GM21737 (cell line): ENCODE results near the gene PERM1.
"Not testable (repeated sequence)": the region's sequence is repeated elsewhere in the genome, so short reads cannot be mapped to it uniquely, and the experiment has no call there.

Experiments used
- ATAC-seq: cut with Tn5 transposase; IDR thresholded peaks from one replicate; pipeline ENCODE4 v1.9.1; 2021; ENCODE audit warnings: mild to moderate bottlenecking, moderate library complexity; ENCODE audit not compliant: unreplicated experiment

The PERM1 gene

DNA sequence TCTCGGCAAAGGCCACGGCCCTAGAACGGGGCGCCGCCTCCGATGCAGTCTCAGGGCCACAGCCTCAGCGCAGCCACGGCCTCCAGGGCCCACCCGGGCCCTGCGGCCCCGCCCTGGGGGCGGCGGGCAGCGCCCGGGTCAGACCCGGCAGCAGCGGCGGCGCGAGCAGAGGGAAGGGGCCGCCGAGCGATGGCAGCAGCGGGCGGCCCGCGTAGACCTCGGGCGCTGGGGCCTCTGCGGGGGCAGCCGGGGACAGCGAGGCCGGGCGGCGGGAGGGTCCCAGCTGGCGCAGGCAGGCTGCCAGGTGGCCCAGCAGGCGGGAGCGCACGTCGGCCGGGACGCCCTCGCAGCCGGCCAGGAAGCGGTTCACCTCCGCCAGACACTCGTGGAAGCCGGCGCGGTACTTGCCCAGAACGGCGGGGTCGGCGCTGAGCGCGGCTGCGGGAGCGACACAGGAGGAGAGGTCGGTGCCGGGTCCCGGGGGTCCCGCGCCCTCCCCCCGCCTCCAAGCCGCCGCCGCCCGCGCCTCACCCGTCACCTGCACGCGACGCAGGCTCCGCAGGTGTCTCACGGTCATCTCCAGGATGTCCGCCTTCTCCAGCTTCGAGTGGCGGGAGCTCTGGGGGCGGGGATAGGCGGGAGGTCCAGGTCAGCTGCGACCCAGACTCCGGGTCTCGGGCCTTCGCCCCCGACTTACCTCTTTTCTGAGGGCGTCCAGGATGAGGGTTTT lies 17.3 kb upstream of the PERM1 start:
- no peak for ATAC-seq

DNA sequence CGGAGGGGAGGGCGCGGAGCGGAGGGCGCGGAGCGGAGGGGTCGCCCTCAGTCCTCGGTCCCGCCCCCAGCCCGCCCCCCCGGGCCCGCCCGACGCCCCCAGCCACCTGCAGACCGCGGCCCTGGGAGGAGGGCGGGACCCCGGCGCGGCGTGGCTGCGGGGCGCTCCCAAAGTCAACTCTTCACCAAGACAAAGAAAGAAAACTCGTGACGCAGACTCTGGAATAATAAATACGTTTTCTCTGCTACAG lies 16.8 kb upstream of the PERM1 start:
- ATAC-seq = no peak

DNA sequence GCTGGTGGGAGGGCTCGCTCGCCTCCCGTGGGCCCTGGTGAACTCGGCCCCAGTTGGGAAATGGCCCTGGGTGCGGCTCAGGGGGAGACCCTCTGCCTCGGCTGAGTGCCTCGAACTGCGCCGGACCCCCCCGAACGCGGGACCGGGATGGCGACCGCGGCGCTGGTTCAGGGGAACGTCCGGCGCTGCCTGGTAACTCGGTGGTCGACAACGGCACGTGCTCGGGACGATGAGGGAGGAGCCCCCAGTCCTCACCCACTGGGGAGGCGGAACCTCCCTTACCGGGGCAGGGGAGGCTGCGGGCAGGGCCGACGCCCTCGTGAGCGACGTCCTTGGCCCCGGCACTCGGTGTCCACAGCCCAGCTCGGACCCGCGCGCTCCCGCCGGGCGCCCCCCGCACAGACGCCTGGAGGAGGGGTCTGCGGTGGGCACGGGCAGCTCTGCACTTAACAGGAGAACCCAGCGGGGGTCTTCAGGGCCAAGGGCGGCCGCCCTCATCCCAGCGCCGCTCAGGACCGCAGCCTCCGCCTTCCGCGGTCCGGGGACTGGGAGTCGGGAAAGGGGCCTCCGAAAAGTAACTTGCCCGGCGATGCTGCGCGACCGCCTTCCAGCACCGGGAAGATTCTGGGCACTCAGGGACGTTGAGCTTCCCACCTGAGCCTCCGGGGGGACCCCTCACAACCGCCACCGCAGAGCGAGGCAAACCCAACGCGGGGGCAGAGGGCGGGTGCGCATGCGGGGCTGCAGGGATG lies 16.3 kb upstream of the PERM1 start:
- no peak for ATAC-seq

DNA sequence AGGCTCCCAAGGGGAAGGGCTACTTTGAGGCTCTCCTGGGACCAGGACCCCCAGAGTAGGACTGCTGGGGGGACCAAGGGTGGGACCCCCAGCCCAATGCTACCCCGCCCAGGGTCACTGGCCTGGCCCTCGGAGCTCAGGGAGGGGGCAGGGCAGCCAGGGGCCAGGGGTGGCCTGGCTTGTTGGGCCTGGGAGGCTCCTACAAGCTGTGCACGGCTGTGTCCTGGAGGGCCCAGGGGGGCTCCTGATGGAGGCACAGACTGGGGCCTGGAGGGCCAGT lies 15.8 kb upstream of the PERM1 start:
- no peak for ATAC-seq

DNA sequence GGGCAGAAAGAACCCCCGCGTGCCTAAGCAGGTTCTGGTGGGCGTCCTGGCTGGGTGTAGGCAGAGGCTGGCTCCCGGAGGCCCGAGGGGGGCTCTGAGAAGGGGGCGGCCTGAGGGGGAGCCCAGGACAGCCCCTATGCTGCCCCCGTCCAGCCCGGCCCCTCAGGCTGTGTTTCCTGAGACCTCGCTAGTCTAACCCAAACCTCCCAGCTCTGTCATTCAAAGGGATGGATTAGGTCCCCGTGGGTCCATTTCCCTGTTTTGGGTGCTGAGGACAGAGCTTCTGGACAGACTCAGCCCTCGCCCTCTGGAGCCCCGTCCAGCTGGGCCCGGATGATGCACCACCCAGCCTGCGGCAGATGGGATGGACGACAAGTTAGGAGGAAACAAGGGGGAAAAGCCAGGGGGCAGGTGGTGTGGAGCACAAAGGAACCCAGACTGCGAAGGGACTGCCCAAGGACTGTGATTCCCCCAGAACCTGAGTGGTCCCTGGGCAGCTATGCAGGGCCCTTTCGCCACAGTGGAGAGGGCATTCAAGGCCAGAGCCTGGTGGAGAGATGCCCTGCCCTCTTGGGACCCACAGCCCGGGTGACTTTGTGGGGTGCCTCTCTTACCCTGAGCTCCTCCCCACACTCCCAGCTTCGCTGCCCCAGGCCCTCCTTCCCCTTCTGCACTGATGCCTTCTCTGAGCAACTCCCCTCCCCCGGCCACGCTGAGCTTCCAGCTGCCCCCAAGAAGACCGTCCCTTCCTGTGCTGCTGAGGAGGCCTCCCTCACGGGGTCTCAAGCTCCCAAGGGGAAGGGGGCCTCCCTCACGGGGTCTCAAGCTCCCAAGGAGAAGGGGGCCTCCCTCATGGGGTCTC lies 15.2 kb upstream of the PERM1 start:
- no peak for ATAC-seq

DNA sequence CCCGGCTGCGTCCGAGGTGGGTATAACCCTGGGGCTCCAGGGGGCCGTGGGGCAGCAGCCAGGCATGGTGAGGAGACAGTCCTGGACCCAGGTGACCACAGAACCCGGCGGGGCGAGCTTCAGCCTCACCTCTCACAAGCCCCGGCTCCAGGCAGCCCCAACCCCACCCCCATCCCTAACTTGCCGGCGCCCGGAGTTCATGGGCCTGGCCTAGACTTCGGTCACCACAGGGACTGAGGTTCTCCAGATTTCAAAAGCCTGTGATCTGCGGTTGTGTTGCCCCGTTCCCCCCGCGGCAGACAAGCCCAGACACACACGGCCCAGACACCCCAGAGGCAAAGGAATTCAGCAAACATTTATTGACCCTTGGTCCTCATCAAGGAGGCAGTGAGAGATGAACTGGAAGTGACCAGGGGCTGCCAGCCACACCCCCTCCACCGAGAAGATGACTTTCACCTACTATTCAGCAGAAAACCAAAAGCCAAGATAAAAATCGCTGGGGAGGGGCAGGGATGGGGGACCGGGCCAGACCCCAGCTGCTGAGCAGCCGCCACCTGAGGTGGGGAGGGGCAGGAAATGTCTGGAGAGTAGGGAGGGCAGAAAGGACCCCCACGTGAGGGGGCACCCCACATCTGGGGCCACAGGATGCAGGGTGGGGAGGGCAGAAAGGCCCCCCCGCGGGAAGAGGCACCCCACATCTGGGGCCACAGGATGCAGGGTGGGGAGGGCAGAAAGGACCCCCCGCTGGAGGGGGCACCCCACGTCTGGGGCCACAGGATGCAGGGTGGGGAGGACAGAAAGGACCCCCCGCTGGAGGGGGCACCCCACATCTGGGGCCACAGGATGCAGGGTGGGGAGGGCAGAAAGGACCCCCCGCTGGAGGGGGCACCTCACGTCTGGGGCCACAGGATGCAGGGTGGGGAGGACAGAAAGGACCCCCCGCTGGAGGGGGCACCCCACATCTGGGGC lies 14.1 kb upstream of the PERM1 start:
- no peak for ATAC-seq

DNA sequence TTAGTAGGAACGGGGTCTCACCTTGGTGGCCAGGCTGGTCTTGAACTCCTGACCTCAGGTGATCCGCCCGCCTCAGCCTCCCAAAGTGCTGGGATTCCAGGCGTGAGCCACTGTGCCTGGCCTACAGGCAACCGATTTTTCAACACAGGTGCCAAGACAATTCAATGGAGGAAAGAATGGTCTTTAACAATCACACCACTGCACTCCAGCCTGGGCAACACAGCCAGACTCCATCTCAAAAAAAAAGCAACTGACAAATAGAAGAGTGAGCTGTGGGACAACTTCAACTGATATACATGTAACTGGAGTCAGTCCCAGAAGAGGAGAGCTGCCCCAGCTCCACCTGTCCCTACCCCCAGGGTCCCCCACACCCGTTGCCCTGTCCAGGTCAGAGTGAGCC lies 12.7 kb upstream of the PERM1 start:
- not testable (repeated sequence) for ATAC-seq

DNA sequence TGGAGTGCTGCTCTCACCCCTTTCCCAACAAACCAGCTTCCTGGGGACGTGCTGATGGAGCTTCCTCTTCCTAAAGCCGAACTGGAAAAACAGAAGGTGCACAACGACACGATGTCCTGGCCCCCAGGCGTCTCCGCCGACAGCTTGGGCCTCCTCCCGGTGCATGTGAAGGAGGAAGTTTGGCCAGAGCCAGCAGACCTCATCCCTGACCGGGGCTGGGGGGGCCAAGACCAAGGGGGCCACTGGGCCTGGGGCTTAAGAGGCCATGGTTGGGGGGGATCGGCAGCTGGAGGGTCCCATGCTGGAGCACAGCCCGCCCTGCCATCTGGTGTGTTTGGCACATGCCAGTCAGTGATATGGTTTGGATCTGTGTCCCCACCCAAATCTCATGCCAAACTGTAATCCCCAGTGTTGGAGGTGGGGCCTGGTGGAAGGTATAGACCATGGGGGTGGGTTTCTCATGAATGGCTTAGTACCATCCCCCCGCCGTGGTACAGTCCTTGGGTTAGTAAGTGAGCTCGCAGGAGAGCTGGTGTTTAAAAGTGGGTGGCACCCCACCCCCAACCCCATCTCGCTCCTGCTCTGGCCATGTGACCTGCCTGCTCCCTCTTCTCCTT lies 11.6 kb upstream of the PERM1 start:
- no peak for ATAC-seq

DNA sequence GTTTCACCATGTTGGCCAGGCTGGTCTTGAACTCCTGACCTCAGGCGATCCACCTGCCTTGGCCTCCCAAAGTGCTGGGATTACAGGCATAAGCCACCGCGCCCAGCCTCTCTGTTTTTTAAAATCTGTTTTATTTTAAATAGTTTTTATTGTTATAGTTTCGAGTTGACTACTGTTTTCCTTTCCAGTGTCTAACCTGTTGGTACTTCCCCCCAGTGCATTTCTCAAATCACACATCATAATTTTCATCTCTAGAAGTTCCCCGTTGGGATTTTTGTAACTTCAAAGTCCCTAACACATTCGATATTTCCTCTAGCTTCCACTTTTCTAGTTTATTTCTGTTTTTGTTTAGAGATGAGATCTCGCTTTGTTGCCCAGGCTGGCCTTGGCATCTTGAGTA lies 10.5 kb upstream of the PERM1 start:
- ATAC-seq = no peak

DNA sequence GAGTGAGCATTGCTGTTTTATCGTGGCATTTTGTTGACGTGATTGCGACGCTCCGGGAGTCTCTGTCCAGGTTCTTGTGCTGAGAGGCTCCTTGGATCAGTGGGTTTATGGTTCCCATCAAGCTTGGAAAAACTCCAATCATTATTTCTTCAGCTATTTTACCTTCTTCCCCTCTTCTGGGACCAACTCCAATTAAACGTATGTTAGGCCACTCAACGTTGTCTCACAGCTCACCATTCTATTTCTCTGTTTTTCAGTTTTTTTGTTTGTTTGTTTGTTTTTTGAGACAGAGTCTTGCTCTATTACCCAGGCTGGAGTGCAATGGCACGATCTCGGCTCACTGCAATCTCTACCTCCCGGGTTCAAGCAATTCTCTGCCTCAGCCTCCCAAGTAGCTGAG lies 10.0 kb upstream of the PERM1 start:
- ATAC-seq = no peak

DNA sequence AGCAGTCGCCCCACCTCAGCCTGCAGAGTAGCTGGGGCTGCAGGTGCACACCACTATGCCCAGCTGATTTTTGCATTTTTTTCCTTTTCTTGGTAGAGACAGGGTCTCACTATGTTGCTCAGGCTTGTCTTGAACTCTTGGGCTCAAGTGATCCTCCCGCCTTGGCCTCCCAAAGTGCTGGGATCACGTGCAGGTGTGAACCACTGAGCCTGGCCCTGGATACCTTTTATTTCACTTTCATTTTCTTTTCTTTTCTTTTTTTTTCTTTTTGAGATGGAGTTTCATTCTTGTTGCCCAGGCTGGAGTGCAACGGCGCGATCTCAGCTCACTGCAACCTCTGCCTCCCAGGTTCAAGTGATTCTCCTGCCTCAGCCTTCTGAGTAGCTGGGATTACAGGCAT lies 9.4 kb upstream of the PERM1 start:
- ATAC-seq = not testable (repeated sequence)

DNA sequence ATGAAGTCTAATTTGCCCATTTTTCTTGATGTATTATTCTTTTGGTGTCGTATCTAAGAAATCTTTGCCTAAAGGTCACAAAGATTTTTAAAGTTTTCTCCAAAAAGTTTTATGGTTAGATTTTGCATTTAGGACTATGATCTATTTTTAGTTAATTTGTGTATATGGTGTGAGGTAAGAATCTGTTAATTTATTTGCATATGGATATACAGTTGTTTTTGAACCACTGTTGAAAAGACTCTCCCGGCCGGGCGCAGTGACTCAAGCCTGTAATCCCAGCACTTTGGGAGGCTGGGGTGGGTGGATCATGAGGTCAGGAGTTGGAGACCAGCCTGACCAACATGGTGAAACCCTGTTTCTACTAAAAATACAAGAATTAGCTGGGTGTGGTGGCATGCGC lies 6.2 kb upstream of the PERM1 start:
- ATAC-seq = not testable (repeated sequence)

DNA sequence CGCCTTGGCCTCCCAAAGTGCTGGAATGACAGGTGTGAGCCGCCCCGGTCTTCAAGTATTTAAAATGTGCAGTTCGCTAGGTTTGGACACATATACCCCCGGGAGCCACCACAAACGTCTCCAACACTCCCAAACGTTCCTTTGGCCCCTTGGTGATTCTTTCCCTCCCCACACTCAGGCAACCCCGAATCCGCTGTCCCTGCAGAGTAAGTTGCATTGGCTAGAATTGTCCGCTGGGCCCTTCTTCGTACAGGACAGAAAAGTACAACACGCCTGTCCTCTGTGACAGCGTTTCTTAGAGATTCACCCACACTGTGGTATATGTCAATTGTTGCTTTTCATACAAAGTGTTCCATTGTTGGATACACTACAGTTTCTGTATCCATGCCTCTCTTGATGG lies 3.2 kb upstream of the PERM1 start:
- ATAC-seq = no peak

DNA sequence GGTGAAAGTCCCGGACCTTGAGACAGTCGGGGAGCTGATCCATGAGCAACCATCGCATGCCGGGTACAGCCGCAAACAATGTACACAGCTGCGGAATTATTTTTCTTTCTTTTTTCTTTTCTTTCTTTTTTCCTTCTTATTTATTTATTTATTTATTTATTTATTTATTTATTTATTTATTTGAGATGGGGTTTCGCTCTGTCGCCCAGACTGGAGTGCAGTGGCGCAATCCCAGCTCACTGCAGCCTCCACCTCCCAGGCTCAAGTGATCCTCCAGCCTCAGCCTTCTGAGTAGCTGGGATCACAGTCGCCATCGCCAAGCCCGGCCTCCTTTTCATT lies 2.6 kb upstream of the PERM1 start:
- ATAC-seq = no peak

DNA sequence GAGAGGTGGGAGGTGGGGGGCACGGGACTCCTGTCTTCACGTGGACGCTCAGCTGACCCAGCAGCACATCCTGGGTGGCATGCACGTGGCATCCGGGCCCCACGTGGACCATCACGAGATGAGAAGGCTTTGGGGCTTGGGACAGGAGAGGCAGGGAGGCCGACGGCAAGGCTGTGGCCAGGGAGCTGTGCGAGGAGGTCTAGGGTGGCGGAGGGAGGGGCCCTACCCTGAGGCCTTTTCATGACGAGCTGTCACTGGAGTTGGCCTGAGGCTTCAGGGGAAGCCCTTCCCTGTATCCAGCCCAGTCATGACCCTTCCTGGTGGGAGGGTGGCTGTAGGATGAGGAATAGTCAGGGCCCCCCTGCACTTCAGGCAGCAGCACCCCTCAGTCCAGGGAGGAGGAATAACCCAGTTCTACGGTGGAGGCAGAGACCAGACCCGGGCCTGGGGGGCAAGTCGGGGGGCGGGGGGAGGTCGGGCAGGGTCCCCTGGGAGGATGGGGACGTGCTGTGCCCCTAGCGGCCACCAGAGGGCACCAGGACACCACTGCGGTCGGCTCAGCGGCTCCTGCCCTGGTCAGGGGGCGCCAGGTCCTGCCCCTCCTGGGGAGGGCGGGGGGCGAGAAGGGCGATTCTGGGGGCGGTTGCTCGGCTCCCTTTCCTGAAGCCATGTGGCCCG lies 2.0 kb upstream of the PERM1 start:
- no peak for ATAC-seq

DNA sequence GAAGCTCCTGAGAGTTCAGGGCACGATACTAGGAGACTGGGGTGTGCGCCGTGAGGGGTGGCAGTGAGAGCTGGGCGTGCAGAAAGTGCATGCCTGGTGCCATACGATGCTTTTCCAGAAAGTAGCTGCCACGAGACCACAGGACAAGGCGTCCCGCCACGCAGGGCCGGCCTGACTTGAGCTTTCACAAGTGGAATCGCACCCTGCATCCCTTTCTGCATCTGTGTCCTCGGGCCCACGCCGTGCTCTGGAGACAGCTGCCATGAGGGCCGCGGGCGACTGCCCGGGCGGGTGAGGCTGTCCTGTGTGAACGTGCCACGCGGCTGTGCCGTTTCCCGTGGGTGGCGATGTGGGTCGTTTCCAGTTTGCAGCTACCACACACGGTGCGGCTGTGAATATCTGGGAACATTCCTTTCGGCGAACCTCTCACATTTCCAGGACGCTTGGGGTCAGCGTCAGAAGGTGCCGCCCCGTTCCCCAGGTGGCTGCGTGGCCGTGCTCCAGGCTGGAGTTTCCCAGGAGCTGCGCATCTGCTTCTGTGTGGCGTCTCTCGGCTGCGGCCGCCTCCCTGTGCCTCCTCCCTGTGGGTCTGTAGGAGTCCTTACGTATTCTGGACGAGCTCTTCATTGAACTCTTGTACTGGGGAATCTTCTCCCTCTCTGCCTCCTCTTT lies 1.0 kb upstream of the PERM1 start:
- ATAC-seq = no peak

DNA sequence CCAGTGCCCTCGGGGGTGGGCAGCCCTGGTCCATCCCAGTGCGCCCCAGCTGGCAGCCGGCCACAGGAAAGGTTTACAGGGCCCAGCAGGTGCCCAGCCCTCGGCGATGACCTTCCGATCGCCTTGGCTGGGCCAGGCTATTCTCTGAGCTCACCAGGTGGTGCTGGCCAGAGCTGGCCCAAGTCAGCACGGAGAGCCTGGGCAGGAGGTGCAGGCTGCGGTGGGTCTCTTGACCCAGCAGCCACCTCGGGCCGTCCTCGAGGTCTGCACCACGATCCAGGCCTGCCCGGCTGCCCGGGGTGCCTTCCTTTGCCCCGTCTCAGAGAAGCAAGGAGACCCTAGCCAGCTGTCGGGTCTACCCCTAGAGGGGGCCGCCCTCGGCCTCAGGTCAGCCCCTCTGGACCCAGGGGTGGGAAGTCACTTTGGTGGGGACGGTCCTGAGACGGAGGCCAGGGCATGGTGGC lies 370 bp downstream of the PERM1 start:
- ATAC-seq = no peak

DNA sequence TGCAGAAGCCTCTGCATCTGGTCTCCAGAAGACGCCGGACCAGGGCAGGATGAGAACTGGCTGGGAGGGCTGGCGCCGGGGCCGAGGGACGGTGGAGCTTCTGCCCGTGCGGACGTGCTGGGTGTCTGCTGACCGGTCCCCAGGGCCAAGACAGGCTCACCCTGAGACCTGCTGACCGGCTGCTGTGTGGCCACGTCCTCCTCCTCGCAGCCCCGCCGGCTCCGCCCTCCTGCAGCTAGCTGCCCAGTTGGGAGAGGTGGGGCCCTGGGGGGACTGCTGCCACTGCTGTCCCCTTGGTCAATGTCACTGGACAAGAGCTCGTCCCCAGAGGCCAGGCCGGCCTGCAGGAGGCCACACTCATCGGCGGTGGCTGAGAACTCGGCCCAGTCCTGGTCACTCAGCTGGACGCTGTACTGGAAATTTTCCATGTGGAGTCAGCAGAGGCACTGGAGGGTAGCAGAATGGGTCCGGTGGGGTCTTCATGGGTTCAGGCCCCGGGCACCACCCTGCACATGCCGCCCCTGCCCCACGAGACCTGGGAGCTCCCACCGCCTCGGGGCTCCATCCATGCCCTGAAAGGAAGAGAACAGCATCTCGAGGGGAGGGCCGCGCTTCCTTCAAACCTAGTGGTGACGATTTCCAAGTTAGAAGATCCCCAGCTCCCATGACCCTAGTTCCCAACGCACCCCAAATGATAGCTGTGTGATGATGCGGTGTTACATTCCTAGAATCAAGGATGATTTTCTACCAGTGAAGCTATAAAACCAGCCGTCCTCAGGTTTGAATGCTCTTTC lies 1.1 kb downstream of the PERM1 start:
- ATAC-seq = no peak

DNA sequence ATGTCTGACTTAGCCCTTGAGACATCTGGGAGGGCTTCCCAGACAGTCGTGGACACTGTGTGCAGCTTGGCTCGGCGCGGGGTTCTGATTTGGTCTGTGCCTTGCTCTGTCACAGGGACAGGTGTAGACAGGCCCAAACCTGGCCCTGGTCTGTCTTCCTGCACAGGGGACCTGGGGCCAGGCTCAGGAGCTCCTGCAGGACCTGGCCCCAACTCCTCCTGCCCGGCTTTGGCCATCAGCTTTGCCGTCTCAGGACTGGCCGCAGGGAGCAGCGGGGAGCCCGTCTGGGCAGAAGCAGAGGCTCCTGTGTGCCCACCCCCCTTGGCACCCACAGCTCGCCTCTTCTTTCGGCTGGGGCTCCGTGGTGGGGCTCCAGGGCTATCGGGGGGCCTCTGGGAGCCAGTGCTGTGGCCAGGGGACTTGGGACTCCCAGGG lies 1.7 kb downstream of the PERM1 start:
- no peak for ATAC-seq
